Vagina (tissue), 2 donors: ENCODE measurements around the gene TMEM178B.

Source experiments
- POLR2A ChIP-seq, 2 donors: fragments of 450-650 bp; IDR thresholded peaks; one replicate each; pipeline ENCODE4 v1.6.1; 2017; ENCODE audit warnings: antibody characterized with exemption in 2 of 2, mild to moderate bottlenecking in 2 of 2, moderate library complexity in 2 of 2
- TF ChIP-seq, protein P1 (sequence below), 3 experiments: fragments of 450-650 bp in 2 of 3; fragments of 200-600 bp in 1 of 3; sonication (generic) in 1 of 3; IDR thresholded peaks; one replicate each; pipeline ENCODE4 v1.5.1; 2017 to 2019; ENCODE audit warnings: antibody characterized with exemption in 3 of 3, mild to moderate bottlenecking in 2 of 3, moderate library complexity in 2 of 3

GRCh38 chr7:141190495-141190894, 116.6 kb downstream of the TMEM178B start:
- TF ChIP-seq, protein P1, sequence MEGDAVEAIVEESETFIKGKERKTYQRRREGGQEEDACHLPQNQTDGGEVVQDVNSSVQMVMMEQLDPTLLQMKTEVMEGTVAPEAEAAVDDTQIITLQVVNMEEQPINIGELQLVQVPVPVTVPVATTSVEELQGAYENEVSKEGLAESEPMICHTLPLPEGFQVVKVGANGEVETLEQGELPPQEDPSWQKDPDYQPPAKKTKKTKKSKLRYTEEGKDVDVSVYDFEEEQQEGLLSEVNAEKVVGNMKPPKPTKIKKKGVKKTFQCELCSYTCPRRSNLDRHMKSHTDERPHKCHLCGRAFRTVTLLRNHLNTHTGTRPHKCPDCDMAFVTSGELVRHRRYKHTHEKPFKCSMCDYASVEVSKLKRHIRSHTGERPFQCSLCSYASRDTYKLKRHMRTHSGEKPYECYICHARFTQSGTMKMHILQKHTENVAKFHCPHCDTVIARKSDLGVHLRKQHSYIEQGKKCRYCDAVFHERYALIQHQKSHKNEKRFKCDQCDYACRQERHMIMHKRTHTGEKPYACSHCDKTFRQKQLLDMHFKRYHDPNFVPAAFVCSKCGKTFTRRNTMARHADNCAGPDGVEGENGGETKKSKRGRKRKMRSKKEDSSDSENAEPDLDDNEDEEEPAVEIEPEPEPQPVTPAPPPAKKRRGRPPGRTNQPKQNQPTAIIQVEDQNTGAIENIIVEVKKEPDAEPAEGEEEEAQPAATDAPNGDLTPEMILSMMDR (IDR thresholded peaks at IDR 0.05): no peak
- no peak for TF ChIP-seq POLR2A (IDR thresholded peaks at IDR 0.05)
